ENCODE results near the gene PLA2G4A. TPM values are rescaled to one million over a fixed set of nuclear protein-coding genes. Genes with fewer than 3 reads are reported as not detected.

Gene PLA2G4A
- total and polyA plus RNA-seq, 12 donors: 4.2 to 53.1 (median 14.9) TPM

DNA sequence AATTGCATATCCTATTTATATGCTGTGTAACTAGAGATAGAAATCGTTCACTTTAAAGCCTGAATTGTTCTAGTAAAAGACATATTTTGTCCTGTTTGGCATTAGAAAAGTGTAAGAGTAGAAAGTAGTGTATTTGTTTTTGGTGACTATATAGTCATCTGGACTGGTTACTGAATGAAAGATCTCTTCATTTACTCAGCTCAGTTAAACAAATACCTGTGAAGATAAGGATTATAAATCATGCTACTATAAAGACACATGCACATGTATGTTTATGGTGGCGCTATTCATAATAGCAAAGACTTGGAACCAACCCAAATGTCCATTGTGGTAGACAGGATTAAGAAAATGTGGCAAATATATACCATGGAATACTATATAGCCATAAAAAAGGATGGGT lies 125.1 kb downstream of the PLA2G4A start:
- Histone ChIP-seq H3K4me1 (replicated peaks in 1 of 2) (no peaks in the 10 kb centered on the region), H3K9me3 (replicated peaks in 1 of 3) (no peaks in the 10 kb centered on the region), H3K4me3 (no peak overlapping the region), H3K27ac (no peak overlapping the region), H3K36me3 (replicated peaks in 1 of 2) (no peaks in the 10 kb centered on the region), H3K27me3 (no peaks in the 10 kb centered on the region)
- TF ChIP-seq CTCF (IDR thresholded peaks at IDR 0.05) (no peak), POLR2A (IDR thresholded peaks at IDR 0.05) (no peak)
- intact Hi-C loops (cut with DNase I): no loop called here
- WGBS, 4 donors: 70 to 80% (median 74%) methylated on average over 2 of the region's 2 CpGs
- no peak for DNase-seq

- Histone ChIP-seq H3K27ac (no peak overlapping the region), H3K9me3 (replicated peaks in 1 of 3) (no peaks in the 10 kb centered on the region), H3K27me3 (no peaks in the 10 kb centered on the region), H3K36me3 (replicated peaks in 1 of 2) (no peaks in the 10 kb centered on the region), H3K4me3 (no peak overlapping the region), H3K4me1 (replicated peaks in 1 of 2) (no peaks in the 10 kb centered on the region)
- DNase-seq: no peak
- TF ChIP-seq CTCF (IDR thresholded peaks at IDR 0.05): no peak
- no peak for TF ChIP-seq POLR2A (IDR thresholded peaks at IDR 0.05)
- intact Hi-C loops (cut with DNase I): no loop called here
- 23 to 31% (median 25%) methylated on average over 2 of the region's 2 CpGs for WGBS, 4 donors
Measured at GRCh38 chr1:186957314-186957713, 128.6 kb downstream of the PLA2G4A start.

GRCh38 chr1:186958520-186958919 lies 129.8 kb downstream of the PLA2G4A start:
- Histone ChIP-seq H3K9me3 (replicated peaks in 1 of 3) (no peaks in the 10 kb centered on the region), H3K36me3 (replicated peaks in 1 of 2) (no peaks in the 10 kb centered on the region), H3K4me1 (replicated peaks in 1 of 2) (no peaks in the 10 kb centered on the region), H3K27me3 (no peaks in the 10 kb centered on the region), H3K27ac (no peak overlapping the region), H3K4me3 (no peak overlapping the region)
- no peak for TF ChIP-seq POLR2A (IDR thresholded peaks at IDR 0.05)
- TF ChIP-seq CTCF (IDR thresholded peaks at IDR 0.05): no peak
- no peak for DNase-seq
- 68 to 80% (median 76%) methylated on average over 2 of the region's 2 CpGs for WGBS, 4 donors
- intact Hi-C loops (cut with DNase I): no loop called here

- WGBS, 4 donors: 65 to 78% (median 71%) methylated on average over 1 of the region's 1 CpG
- Histone ChIP-seq H3K36me3 (replicated peaks in 1 of 2) (no peaks in the 10 kb centered on the region), H3K4me3 (no peak overlapping the region), H3K4me1 (replicated peaks in 1 of 2) (no peaks in the 10 kb centered on the region), H3K27ac (no peak overlapping the region), H3K9me3 (replicated peaks in 1 of 3) (no peaks in the 10 kb centered on the region), H3K27me3 (no peaks in the 10 kb centered on the region)
- DNase-seq: no peak
- TF ChIP-seq CTCF (IDR thresholded peaks at IDR 0.05) (no peak), POLR2A (IDR thresholded peaks at IDR 0.05) (no peak)
- intact Hi-C loops (cut with DNase I): no loop called here
Measured at GRCh38 chr1:186960861-186961260, 132.1 kb downstream of the PLA2G4A start.

Data from adrenal gland (tissue), 12 donors.